Tibial nerve (tissue), 4 donors: ENCODE measurements around the gene PNMA3. TPM values are rescaled to one million over a fixed set of nuclear protein-coding genes. Genes with fewer than 3 reads are reported as not detected.

Source experiments
- DNase-seq, 2 donors: peaks; one replicate each; pipeline ENCODE4 v3.0.0-alpha.2; 2019; ENCODE audit warnings: low spot score in 2 of 2
- H3K27ac ChIP-seq, 4 donors: fragments of 200-600 bp; sonication (generic) in 3 of 4; one replicate each; pipeline ENCODE4 v1.5.1; 2017 to 2019; ENCODE audit warnings: mild to moderate bottlenecking in 1 of 4
- H3K27me3 ChIP-seq, 2 donors: fragments of 200-600 bp; sonication (generic) in 1 of 2; one replicate each; pipeline versions ENCODE4 v1.5.1 to v1.6.0; 2017 to 2019
- H3K36me3 ChIP-seq, 3 donors: fragments of 200-600 bp; sonication (generic); one replicate each; pipeline ENCODE4 v1.5.1; 2018 to 2019
- H3K4me1 ChIP-seq, 4 donors: fragments of 200-600 bp; sonication (generic) in 3 of 4; one replicate each; pipeline ENCODE4 v1.5.1; 2017 to 2019
- H3K4me3 ChIP-seq, 4 donors: fragments of 200-600 bp; sonication (generic) in 3 of 4; one replicate each; pipeline ENCODE4 v1.5.1; 2017 to 2019; ENCODE audit warnings: mild to moderate bottlenecking in 1 of 4, moderate library complexity in 1 of 4
- H3K9me3 ChIP-seq, 4 donors: fragments of 200-600 bp; sonication (generic) in 3 of 4; one replicate each; pipeline ENCODE4 v1.5.1; 2017 to 2019
- CTCF ChIP-seq, 5 experiments: fragments of 200-600 bp in 3 of 5; fragments of 450-650 bp in 2 of 5; sonication (generic) in 3 of 5; IDR thresholded peaks; one replicate each; pipeline ENCODE4 v1.5.1; 2016 to 2019; ENCODE audit warnings: antibody characterized with exemption in 5 of 5, mild to moderate bottlenecking in 3 of 5, moderate library complexity in 2 of 5
- EP300 ChIP-seq, 2 donors: sonication (generic); formaldehyde crosslinking; IDR thresholded peaks; one replicate each; pipeline ENCODE4 v1.6.1; 2017; ENCODE audit warnings: antibody characterized with exemption in 2 of 2, mild to moderate bottlenecking in 1 of 2
- POLR2A ChIP-seq, 2 donors: fragments of 450-650 bp; IDR thresholded peaks; one replicate each; pipeline ENCODE4 v1.6.1; 2017; ENCODE audit warnings: antibody characterized with exemption in 2 of 2, mild to moderate bottlenecking in 2 of 2, moderate library complexity in 2 of 2
- WGBS, 2 donors: methylation state at CpG; one replicate each; pipeline ENCODE4 v1.1.5; 2018; 5-methylcytosine and 5-hydroxymethylcytosine counted together
- total RNA-seq, 4 donors: library from RNA; depleted of rRNA; stranded (reverse); fragments of >200 nt; gene quantifications; one replicate each; pipeline ENCODE4 v1.1.0, GENCODE V29; 2016

The PNMA3 gene
- total RNA-seq, 4 donors from 2014 or later = 0.20 to 0.30 (median 0.21) TPM; not detected in 1

- Histone ChIP-seq H3K4me1 (peaks cover 0 to 6% (median 0%) of the 10 kb centered on the region in 4 donors), H3K4me3 (no peak overlapping the region), H3K27me3 (no peaks in the 10 kb centered on the region), H3K27ac (no peak overlapping the region), H3K36me3 (no peaks in the 10 kb centered on the region), H3K9me3 (no peaks in the 10 kb centered on the region)
- 87% methylated on average over 11 of the region's 11 CpGs; no CpG with 5 or more reads in 1 of the 2 donors for WGBS, 2 donors
- TF ChIP-seq CTCF (IDR thresholded peaks at IDR 0.05) (no peak), EP300 (IDR thresholded peaks at IDR 0.05) (no peak), POLR2A (IDR thresholded peaks at IDR 0.05) (no peak)
- no peak for DNase-seq
These were observed 26.4 kb upstream of the PNMA3 start for GRCh38 chrX:153029875-153030274.

GRCh38 chrX:153030801-153031200 lies 25.5 kb upstream of the PNMA3 start:
- no peaks in the 10 kb centered on the region for H3K27me3 ChIP-seq
- no peak overlapping the region for H3K4me3 ChIP-seq
- H3K36me3 ChIP-seq = no peaks in the 10 kb centered on the region
- no peak for TF ChIP-seq CTCF (IDR thresholded peaks at IDR 0.05)
- TF ChIP-seq EP300 (IDR thresholded peaks at IDR 0.05) = no peak
- no peak for TF ChIP-seq POLR2A (IDR thresholded peaks at IDR 0.05)
- H3K9me3 ChIP-seq = no peaks in the 10 kb centered on the region
- no peak for DNase-seq
- WGBS, 2 donors = 81% methylated on average over 12 of the region's 12 CpGs; no CpG with 5 or more reads in 1 of the 2 donors
- H3K4me1 ChIP-seq = peaks cover 0 to 6% (median 0%) of the 10 kb centered on the region in 4 donors
- no peak overlapping the region for H3K27ac ChIP-seq

GRCh38 chrX:153032397-153033118 lies 23.7 kb upstream of the PNMA3 start:
- WGBS, 2 donors = 55 to 58% methylated on average over 18 to 48 of the region's 64 CpGs

GRCh38 chrX:153049093-153049492 lies 7.2 kb upstream of the PNMA3 start:
- no peaks in the 10 kb centered on the region for H3K4me1 ChIP-seq
- H3K27ac ChIP-seq = no peak overlapping the region
- no peaks in the 10 kb centered on the region for H3K27me3 ChIP-seq
- TF ChIP-seq POLR2A (IDR thresholded peaks at IDR 0.05) (no peak), EP300 (IDR thresholded peaks at IDR 0.05) (no peak), CTCF (IDR thresholded peaks at IDR 0.05) (no peak)
- H3K4me3 ChIP-seq = no peak overlapping the region
- H3K36me3 ChIP-seq = no peaks in the 10 kb centered on the region
- whole genome bisulfite sequencing, 2 donors = 89 to 100% methylated on average over 1 to 2 of the region's 2 CpGs
- no peak for DNase-seq
- H3K9me3 ChIP-seq = peaks cover 0 to 4% (median 2%) of the 10 kb centered on the region in 4 donors

More at GRCh38 chrX:153032397-153033118, 23.7 kb upstream of the PNMA3 start:
- no peaks in the 10 kb centered on the region for H3K36me3 ChIP-seq
- peak overlapping the region in 3 of 4 donors; percentile 14 to 43 (median 40) for H3K4me3 ChIP-seq
- H3K27ac ChIP-seq = peak overlapping the region in 1 of 4 donors; percentile 19
- H3K4me1 ChIP-seq = peaks cover 0 to 6% (median 0%) of the 10 kb centered on the region in 4 donors
- H3K9me3 ChIP-seq = no peaks in the 10 kb centered on the region
- peak; percentile 70 to 94 (median 84) for TF ChIP-seq CTCF (IDR thresholded peaks at IDR 0.05)
- no peak for TF ChIP-seq EP300 (IDR thresholded peaks at IDR 0.05)
- no peak for TF ChIP-seq POLR2A (IDR thresholded peaks at IDR 0.05)
- H3K27me3 ChIP-seq = no peaks in the 10 kb centered on the region
- peak; percentile 41 to 68 for DNase-seq

GRCh38 chrX:153052534-153052933 lies 3.7 kb upstream of the PNMA3 start:
- H3K4me3 ChIP-seq = no peak overlapping the region
- H3K27ac ChIP-seq = no peak overlapping the region
- peaks cover 0 to 4% (median 2%) of the 10 kb centered on the region in 4 donors for H3K9me3 ChIP-seq
- peaks cover 0 to 13% (median 0%) of the 10 kb centered on the region in 4 donors for H3K4me1 ChIP-seq
- TF ChIP-seq CTCF (IDR thresholded peaks at IDR 0.05) = no peak
- no peak for TF ChIP-seq POLR2A (IDR thresholded peaks at IDR 0.05)
- TF ChIP-seq EP300 (IDR thresholded peaks at IDR 0.05) = no peak
- 70 to 92% methylated on average over 1 of the region's 1 CpG for WGBS, 2 donors
- DNase-seq = no peak
- peaks cover 0 to 15% of the 10 kb centered on the region in 2 donors for H3K27me3 ChIP-seq
- H3K36me3 ChIP-seq = no peaks in the 10 kb centered on the region
